HG02870 (cell line): Measurements from ENCODE around the gene TAF3.

ENCODE experiments used
- ATAC-seq: cut with Tn5 transposase; IDR thresholded peaks from one replicate; pipeline ENCODE4 v1.9.1; 2021; ENCODE audit warnings: mild to moderate bottlenecking, moderate library complexity; ENCODE audit not compliant: unreplicated experiment

TAF3 gene

DNA sequence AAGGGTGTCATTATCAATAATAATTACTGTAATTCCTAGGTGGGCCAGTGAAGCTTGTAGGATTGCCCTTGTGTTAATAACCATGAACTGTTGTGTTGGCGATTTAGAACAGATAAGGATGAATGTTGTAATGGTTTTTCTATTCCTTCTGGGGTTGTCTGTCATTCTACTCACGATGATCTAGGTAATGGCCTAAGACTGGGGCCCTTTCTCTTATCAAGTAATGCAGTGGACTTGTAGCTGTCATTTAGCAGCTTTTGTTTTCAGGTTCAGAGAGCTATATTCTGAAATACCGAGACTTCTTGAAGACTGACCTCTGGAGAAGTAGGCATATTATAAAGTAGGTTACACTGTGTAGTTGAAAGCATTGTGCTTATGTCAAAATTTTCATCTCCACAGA is 110.2 kb downstream of the TAF3 start:
- no peak for ATAC-seq

DNA sequence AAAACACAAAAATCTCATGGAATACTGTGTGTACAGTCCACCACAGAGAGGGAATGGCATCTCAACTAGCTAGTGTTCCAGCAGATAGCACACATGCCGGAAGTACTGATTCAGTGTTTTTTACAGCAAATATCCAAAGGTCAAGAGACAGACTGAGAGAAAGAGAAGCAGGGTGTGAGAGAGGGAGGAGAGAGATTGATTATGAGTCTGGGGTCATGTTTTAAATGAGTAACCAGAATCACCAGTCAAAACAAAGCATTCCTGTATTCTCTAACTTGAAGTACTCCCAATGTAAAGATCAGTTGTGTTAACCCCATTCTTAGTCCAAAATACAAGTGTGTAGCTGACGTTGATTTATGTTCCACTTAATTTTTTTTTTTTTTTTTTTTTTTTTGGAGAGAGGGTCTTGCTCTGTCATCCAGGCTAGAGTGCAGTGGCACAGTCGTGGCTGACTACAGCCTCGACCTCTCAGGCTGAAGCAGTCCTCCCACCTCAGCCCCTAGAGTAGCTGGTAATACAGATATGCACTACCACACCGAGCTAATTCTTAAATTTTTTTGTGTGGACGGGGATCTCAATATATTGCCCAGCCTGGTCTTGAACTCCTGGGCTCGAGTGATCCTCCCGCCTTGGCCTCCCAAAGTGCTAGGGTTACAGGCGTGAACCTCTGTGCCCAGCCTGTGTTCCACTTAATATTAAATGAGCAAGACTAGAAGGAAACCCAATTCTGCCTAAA is 114.2 kb downstream of the TAF3 start:
- ATAC-seq, result no peak

DNA sequence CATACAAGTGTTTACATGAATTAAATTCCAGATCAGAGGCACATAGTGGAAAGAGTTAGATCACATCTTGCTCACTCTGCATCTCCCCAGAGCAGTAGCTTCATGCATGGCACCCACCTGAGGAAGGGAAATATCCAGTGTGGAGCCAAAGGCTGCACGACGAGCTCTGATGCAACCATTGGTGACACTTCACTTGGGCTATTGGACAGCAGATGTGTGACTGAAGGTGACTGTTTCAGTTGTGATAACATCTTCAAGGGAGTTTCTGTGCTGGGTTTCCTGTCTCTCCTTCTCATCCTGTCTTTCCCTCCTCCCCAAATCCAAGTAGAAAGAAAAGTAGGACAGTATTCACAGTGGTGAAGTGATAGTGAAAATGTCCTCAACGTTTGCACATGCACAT is 115.0 kb downstream of the TAF3 start:
- no peak for ATAC-seq

DNA sequence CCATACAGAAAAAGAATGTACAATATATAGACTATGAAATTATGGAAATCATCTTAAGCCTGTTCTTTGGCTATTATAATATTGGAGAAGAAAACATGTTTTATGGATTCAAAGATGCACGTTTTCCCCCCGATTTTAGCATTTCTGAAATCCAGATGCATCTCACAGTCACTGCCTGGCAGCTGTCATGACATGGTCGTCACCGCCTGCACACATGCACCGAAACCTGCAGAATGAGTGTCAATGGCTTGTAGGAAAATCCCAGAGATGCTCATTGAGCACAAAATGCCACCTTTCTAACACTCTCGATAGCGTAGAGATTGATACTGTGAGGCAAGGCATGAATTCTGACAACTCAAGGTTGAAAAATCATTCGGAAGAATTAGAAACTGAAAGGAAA is 115.5 kb downstream of the TAF3 start:
- no peak for ATAC-seq

DNA sequence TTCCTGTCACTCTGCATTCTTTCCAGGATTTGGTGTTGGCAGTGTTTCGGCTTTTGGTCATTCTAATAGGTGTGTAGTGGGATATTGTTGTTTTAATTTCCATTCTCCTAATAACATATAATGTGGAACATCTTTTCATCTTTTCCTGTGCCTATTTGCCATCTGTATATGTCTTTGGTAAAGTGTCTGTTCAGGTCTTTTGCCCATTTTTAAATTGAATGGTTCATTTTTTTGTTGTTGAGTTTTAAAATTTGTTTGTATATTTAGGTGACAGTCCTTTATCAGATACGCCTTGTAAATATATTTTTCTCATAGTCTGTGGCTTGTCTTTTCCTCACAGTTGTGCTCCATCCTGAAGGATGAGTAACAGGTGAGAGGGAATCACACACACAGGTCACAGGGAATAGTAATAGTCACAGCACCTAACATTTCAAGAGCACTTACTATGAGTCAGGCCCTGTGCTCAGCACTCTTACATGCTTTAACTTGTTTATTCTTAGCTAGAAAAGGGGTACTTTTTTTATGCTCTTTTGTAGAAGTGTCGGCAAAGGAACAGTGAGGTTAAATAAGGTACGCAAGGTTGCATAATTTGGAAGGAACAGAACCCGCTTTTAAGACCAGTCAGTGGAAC is 119.1 kb downstream of the TAF3 start:
- ATAC-seq, result no peak

DNA sequence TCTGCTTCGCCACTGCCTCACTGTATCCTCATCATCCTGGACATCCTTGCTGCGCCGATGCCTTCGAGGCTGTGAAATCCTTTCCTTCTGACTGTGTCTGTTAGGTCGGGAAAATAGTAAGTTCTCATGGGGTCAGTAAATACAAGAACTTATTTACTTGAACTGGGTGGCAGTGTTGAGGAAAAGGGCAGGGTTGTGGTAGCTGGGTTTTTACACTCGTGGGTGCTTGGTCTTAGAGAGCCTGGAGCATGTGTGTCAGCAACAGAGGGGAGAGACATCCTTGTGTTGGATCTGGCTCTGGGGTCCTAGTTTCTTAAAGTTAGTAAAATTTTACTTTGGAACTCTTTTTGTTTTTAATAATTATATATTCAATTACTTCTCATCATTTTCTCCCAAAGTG is 123.3 kb downstream of the TAF3 start:
- ATAC-seq, result no peak

DNA sequence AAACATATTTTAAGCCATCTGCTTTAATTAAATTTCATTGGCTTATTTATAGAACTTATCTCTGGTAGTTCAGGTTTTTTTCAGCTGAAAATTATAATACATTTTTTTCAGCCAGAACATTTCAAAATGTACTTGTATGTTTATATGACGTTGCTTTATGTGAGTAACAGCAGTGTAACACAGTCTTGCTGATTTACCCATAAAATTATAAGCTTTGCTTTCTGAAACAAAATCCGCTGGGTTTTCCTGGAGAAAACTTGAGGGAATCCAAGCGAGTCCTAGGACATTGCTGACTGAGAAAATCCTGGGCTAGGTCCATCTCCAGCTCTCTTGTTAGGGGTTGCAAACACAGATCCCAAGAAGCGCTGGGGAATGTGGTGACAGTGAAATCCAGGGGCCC is 124.0 kb downstream of the TAF3 start:
- ATAC-seq, result no peak

DNA sequence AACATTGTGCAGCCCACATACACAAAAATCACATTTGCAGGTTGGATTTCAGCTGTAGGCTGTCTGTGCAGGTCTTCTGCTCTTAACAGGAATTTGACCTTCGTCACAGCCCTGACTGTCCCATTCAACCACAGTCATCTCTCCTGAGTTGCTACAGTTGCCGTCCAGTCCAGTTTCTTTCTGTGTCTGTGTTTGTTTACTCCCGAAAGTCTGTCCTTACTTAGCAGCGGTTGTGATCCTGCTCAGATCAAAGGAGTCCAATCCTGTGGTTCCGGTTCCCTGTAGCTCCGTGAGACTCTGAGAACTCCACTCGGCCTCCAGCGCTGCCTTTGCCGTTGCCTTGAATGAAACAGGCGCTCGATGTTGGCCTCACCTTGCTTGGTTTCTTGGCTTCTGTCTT is 124.6 kb downstream of the TAF3 start:
- no peak for ATAC-seq

DNA sequence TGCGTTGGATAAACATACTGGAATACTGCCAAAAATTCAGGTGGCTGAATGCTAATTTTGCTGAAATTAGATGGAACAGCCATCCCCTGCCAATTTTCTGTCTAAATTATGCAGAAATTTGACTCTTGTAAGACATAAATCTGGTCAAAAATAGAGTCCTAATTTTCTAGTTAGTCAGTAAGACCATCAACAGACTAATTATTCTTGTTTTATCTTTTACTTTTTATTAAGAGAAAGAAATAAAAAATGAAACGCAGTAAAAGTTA is 125.8 kb downstream of the TAF3 start:
- ATAC-seq, result no peak

DNA sequence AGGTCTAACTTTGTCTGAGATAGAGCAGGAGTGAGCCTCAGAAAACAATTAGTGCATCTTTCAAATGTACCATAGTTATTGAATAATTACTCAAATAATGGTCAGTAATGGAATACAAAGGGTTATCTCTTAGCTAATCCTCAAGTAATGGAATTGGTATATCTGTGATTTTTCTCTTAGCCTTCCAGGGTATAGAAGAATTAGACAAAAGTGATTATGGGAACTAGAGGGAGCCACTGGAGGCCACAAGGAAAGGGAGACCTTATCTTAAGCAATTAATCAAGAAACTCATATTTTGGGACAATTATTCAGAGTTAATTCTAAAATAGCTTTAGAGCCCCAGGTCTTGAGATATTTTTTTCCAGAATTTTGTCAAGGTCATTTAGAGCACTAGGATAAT is 126.2 kb downstream of the TAF3 start:
- ATAC-seq, result no peak

DNA sequence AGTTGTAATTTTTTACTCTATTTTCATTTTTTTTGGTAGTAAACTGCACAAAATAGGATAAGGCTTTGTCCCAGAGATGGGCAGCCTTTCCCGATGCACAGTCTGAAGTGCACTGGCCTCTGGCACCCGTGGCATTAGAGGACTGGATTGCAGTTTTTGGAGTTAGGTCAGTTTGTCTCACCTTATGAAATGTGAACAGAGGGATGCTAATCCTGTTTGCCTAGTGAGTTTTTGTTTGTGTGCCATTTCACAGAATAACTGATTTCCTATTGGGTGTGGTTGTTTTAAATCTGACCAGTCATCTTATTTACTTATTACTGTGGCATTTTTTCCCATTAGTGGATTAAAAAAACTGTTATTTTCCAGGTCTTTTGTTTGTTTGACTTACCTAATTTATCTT is 126.7 kb downstream of the TAF3 start:
- no peak for ATAC-seq

DNA sequence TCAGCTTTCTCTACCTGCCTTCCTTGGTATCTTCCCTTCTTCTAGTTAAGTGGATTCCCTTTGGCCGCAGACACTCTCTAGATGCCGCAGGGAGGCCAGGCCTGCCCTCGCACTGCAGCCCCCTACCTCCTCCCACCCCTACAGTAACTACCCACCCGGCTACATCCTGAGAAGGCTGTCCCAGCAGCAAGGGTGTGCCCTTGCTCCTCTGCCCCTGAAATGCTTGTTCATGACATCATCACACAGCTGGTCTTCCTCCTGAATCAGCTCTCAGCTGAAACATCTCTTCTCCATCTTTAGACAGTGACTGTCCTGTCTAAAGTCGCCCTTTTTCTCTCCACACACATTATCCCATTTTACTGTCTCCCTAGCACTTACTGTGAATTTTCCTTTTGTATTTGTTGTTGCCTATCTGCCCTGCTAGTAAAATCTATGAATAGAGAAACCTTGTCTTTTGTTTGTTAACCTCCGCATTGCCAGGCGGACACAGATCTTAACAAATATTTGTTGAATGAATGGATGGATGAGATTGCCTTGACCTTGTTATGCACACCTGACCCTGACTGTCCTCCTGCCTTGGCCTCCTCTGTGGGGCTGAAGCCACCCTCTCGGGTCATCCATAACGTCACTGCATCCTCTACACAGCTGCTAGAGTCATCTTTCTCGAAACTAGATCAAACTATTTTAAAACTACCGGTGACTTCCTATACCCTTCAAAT is 127.3 kb downstream of the TAF3 start:
- no peak for ATAC-seq

DNA sequence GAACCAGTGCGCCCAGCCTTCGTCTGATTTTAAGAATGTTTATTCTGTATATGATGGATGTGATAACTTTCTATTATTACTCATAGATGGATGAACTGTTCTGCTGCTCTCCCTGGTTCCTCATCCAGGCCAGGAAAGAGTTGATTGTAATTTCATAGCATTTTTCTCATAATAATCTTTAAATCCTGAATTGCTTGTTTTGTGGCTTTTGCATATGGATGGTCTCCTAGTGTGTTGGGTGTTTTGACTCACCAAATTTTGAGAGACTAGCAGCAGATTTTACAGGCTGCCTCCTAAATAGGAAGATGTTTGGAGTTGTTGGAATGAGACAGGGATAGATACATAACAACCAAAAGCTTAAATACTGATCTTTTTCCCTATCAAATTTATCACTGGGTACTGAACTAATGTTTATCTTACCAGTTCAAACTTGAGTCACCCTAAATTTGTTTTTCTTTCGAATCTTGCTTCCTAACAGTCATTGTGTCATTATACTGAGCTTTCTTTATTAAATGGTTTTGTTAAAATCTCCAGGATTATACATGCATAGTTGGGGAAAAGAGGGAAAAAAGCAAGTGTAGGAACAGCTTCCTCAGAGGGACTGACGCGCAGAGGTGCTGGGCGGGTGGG is 130.2 kb downstream of the TAF3 start:
- no peak for ATAC-seq

DNA sequence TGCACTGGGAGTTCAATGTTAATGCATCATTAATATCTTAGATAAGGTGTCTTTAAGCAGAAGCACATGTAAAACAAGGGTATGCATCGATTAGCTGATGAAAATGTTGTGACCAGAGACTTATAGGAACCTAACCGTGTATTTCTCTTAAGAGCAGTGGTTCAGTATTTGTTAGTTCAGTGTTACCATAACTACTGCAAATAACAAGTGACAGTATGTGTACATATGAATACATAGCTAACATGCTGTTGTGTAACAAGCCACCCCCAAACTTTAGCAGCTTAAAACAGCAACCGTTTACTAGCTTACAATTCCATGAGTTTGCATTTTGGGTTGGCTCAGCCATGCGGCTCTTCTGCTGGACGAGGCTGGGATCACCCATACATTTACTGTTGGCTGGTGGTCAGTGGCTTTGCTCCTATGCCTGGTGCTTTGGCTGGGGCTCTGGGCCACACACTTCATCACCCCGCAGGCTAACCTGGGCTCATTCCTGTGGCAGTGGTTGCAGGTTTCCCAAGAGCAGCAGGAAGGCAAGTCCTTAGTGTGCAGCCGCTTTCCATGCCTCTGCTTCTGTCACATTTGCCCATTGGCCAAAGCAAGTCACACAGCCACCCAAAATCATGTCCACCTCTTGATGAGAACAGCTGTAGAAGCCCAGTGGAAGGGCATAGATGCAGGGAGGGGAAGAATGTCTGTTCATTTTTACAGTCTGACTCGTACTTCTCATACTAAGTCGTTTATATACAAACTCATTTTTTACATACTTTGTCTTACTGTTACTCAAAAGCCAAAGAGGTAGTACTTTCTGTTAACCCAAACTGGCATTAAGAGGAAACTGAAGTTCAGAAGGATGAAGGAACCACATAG is 132.9 kb downstream of the TAF3 start:
- ATAC-seq, result no peak

DNA sequence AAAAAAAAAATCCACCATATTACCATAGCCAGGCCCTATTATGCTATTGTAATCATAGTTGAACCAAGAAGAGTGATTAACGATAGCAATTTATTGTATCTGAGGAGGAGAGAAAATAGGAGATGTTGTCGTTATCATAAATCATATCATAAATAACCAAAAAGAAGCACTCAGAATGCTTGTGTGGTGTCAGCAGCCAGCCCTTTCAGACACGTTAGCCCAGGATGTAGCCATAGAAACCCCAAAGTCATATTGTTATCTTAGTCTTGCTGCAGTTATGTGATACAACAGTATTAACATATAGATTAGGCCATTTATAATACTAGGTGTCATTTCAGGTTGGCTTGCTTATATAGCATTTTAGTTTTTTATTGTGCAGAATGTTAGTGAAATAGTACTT is 134.0 kb downstream of the TAF3 start:
- no peak for ATAC-seq

DNA sequence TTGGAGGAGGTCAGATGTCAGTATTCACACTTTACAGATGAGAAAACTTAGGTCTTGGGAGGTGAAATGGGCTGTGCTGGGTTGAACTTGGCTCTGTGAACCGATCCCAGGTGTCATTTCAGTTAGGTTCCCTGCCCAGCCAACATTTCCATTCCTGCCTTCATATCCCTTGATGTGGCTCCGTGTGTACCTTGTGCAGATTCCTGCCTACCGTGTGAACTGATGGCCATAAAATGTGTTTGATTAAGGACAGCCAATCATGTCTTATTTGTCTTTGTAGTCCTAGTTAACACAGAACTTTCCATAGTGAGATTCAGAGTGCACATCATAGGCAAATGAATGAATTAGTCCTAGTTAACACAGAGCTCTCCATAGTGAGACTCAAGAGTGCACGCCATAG is 135.1 kb downstream of the TAF3 start:
- ATAC-seq, result no peak

DNA sequence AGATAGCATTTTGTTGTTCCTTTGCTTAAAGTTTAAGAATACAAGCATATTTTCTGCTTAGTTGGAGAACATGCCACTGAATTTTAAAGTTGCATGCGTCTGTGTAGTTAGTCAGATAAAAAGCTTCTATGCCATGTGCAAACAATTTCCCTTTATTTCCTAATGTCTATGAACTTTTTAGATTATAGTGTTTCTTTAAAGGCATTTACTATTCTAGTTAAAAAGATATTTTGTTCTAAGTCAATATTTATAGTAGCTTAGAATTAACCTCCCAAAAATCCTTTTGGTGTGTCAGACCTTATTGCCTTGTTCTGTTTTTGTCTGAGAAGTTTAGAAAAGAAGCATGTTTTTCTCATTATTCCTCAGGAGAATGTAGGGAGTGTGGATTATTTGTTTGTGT is 137.1 kb downstream of the TAF3 start:
- no peak for ATAC-seq

DNA sequence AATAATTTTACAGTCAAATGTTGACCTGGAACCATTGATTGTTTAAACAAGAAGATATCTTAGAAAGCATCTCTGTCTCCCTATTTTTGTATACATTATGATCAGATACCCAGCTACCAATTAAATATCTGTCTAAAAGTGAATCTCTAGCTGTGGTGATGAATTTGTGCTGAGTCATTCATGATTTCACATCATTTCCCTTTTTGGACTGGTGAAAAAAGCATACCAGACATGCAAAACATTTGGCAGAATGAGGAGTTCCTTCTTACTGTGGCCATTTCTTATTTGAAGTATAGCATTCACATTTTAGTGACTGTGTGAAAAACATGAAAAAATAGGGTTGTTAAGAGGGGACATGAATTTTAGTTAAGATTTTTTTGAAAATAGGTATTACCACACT is 138.2 kb downstream of the TAF3 start:
- ATAC-seq, result peak; percentile 97

DNA sequence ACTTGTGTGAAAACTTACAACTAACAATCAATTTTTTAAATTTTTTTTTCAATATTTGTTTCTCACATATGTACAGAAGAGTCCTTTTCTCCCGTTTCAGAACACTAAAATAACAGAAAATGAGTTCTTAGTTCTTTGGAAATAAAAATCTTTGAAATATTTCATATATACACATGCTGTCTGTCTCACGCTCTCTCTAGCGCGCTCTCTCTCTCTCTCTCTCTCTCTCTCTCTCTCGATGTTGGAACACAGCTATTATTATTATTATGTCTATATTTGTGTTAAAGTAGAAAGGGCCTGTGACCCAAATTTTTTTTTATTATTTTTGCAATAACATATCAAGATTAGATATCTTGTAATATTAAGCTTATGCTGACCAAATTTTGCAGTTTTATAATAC is 139.3 kb downstream of the TAF3 start:
- no peak for ATAC-seq

DNA sequence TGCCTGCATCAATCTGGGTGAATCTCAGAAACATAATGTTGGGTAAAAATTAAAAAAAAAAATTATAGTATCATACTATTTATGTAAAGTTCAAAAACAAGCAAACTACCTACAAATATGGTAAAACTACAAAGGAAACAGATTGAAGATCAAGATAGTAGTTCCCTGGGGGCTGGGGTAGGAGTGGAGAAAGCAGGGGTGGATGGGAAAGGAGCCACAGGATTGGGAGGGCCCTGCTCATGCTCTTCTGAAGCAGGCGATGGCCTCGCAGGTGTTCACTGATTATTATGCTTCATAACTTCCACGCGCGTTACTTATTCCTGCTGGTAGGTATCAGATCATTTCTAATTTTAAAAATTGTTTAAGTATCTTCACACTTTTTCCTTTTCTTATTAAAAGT is 140.1 kb downstream of the TAF3 start:
- ATAC-seq, result no peak

DNA sequence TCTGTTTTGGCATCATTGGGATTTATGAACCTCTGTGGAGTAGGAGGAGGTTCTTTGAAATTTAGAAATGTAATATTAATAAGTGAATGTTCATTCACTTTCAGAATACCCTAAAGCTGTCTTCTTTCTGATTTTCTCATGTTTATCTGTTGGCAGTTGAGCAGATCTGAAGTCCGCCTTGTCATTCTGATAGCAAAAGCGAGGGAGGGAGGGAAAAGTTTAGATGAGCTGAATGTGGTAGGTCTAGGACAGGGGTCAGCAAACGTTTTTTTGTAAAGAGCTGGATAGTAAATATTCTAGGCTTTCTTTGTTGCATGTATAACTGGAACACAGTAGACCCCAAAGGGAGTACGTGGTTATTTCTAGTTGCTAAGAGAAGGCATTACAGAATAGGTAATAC is 141.8 kb downstream of the TAF3 start:
- ATAC-seq, result no peak
